ENCODE data around the gene OR10D3.

DNA sequence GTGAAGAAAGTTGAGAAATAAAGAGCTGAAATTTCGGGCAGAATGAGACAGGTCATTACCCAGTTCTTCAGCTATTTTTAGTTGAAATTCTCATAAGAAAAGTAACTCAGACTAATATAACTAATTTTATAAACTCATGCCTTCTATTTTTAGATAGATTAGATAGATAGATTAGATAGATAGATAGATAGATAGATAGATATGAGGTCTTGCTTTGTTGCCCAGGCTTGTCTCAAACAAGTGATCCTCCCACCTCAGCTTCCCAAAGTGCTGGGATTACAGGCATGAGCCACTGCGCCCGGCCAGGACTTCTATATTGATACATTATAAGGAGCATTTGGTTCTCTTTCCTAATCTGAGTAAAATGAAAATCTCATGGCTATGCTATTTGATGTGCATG is 30.9 kb downstream of the OR10D3 start:
- TF ChIP-seq, protein P1, sequence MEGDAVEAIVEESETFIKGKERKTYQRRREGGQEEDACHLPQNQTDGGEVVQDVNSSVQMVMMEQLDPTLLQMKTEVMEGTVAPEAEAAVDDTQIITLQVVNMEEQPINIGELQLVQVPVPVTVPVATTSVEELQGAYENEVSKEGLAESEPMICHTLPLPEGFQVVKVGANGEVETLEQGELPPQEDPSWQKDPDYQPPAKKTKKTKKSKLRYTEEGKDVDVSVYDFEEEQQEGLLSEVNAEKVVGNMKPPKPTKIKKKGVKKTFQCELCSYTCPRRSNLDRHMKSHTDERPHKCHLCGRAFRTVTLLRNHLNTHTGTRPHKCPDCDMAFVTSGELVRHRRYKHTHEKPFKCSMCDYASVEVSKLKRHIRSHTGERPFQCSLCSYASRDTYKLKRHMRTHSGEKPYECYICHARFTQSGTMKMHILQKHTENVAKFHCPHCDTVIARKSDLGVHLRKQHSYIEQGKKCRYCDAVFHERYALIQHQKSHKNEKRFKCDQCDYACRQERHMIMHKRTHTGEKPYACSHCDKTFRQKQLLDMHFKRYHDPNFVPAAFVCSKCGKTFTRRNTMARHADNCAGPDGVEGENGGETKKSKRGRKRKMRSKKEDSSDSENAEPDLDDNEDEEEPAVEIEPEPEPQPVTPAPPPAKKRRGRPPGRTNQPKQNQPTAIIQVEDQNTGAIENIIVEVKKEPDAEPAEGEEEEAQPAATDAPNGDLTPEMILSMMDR (IDR thresholded peaks at IDR 0.05; ENCODE audit: low read depth, low read length, poor library complexity, severe bottlenecking) = no peak
- no peak for TF ChIP-seq EZH2phosphoT487 (IDR thresholded peaks at IDR 0.05; ENCODE audit: borderline replicate concordance, low read length)

Measured in DOHH2 (cell line).